Right ventricle myocardium superior (tissue), 1 donor: Measurements from ENCODE around the gene SLX4. TPM values are rescaled to one million over a fixed set of nuclear protein-coding genes. Genes with fewer than 3 reads are reported as not detected.

Experiments
- ATAC-seq: fragments of 200-7000 bp; cut with Tn5 transposase; one replicate; pipeline ENCODE4 v1.9.1; 2020; ENCODE audit warnings: mild to moderate bottlenecking; ENCODE audit not compliant: poor library complexity
- DNase-seq: peaks from one replicate; pipeline ENCODE4 v3.0.0-alpha.2; 2020
- intact Hi-C: fragments of 100-400 bp; cut with DNase I; formaldehyde crosslinking; loops from one replicate; pipeline ENCODE4 v1.11.2; 2022
- total RNA-seq: library from RNA; stranded (reverse); fragmentation: NEBNext Ultra II Directional; extraction: Animal tissue kit (Norgen Biotek cat#: 25700); gene quantifications from one replicate; pipeline ENCODE4 v1.2.1, GENCODE V29; 2021
- donor health status: DM: no; HTN: yes; CAD: no; lungs with severe emphysema.

The SLX4 gene
- total RNA-seq, 1 donor from 2014 or later: 3.2 TPM

DNA sequence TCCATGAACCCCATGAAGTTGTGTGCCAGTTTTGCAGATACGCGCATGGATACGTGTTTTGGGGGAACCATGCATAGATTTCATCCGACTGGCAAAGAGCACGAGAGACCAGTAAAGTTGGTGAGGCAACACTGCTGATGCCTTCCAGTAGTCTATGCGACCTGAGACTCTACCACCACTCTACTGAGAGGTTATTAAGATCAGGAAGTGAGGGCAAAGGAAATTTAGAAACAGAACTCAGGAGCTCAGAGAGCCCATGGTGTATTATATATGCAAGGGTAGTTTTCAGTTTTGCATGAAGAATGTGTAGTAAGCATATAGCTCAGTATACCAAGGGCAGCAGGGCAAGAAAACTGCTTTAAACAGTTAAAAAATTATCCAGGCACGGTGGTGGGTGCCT lies 4.2 kb downstream of the SLX4 start:
- intact Hi-C loops: no loop called here
- ATAC-seq: no peak
- no peak for DNase-seq

DNA sequence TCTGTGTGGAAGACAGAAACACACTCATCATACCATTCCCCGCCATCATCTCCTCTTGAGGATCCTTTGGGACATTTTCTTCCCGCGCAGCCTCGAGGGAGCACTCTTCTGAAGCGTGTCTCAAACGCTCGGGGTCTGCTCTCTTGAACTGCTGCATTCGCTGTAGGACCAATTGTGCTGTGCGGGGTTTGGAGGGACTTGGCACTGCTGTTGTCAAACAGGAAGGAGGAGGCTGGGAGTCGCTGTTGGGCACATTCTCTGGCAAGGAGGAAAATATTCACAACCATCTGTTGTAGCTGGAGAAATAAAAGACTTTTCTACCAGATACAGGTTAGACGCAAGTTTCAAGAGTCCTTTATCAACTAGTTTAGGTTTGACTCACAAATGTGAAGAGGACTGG lies 5.0 kb downstream of the SLX4 start:
- no peak for ATAC-seq
- DNase-seq: no peak
- intact Hi-C loops: no loop called here

DNA sequence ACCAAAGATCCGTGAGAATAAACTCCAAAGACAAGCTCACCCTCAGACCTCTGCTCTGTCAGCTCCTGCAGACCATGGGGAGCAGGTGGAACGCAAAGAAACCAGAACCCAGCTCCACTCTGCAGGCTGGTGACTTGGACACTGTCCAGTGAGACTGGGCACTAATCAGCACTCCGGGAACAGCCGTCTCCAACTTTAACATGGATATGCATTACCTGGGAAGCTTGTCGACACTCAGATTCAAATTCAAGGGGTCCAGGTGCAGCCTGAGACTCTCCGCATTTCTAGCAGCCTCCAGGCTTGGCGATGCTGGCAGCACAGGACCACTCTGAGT lies 9.1 kb downstream of the SLX4 start:
- DNase-seq (no peak), ATAC-seq (peak; percentile 69)
- intact Hi-C loops: no loop called here

DNA sequence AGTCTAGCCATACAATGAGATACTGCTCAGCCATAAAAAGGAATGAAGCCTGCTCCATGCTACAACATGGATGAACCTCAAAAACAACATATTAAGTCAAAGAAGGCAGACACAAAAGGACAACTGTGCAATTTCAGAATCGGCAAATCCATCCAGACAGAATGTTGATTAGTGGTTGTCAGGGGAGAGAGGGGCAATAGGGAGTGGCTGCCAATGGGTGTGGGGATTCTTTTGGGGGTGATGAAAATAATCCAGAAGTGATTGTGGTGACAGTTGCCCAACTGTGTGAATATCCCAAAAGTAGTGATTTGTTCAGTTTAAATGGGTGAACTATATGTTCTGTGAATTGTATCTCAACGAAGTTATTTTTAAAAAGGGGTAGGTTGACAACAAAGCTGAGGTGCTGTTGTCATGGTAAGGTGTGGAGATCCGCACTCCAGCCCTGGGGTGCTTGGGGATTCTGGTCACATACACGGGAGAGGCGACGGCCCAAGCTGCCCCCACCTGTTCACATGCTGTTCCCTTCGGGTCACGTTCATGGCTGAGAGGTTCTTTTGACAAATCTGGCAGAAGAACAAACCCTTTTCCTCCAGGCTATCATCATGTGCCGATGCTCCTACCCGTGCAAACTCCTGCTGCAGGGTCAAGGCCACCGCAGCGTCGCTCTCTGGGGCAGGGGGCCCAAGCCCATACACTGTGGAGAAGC lies 9.6 kb downstream of the SLX4 start:
- intact Hi-C loops: no loop called here
- no peak for DNase-seq
- peak; percentile 30 for ATAC-seq

DNA sequence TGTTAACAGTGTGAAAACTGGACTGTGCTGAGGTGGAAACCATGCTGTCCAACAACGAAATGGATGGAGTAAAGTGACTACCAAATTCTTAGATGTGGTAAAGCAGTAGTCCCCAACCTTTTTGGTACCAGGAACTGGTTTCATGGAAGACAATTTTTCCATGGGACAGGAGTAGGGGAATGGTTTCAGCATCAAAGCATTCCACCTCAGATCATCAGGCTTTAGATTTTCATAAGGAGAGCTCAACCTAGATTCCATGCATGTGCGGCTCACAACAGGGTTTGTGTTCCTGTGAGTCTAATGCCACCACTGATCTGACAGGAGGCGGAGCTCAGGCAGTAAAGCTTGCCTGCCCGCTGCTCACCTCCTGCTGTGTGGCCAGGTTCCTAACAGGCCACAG lies 11.5 kb downstream of the SLX4 start:
- no peak for ATAC-seq
- intact Hi-C loops: no loop called here
- no peak for DNase-seq

DNA sequence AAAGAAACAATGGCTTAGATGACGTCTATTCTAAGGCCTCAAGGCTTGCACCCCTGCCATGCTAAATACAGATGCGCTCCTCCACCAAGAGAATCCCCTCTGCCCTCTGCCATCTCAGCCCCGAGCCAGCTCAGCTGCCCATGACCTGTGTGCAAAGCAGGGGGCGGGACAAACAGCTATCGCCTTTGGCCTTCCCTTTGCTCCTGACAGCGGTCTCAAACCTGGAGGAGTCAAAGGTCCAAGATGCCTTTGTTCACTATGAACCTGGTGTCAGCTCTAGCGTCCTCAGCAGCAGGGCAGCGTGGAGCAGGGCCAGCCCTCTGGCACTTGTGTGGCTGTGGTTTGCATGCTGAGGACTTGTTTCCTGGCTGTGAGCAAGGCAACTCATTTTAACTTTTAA lies 12.3 kb downstream of the SLX4 start:
- ATAC-seq (no peak), DNase-seq (no peak)
- intact Hi-C loops: no loop called here

DNA sequence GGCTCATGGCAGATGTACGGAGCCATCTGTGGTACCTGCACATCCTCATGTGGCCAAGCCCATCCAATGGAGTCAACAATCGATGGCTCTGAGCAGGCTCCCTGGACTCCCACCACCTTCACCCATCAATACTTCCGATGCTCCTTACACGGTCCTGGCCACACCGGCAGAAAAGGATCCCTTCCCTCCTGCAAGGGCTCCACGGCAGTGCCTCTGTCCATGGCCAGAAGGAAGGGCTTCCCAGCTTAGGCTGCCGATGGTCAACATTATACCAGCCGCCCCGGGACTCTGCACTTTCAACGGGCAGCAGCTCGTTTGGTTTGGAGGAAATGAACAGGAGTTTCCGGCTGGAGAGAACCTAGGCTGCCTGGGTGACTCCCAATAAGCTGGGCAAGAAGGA lies 13.2 kb downstream of the SLX4 start:
- intact Hi-C loops: no loop called here
- ATAC-seq: no peak
- DNase-seq: no peak

DNA sequence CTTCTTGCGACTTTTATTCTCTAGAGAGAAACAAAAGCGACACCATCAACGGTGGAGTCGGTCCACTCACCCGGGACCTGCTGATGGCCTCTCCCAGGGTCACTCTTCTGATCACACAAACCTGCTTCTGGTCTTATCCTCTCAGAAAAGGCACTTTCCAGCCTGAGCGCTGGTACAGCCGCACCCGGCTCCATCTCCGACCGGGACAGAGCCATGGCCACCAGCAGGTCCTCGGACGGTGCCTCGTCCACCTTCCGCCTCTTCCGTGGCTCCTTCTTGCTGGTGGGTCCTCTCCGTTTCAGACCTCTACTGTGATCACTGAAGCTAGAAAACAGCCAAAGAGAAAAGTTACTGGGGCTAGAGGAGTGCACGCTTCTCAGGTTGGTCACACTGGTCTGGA lies 13.7 kb downstream of the SLX4 start:
- intact Hi-C loops: no loop called here
- ATAC-seq (no peak), DNase-seq (no peak)

DNA sequence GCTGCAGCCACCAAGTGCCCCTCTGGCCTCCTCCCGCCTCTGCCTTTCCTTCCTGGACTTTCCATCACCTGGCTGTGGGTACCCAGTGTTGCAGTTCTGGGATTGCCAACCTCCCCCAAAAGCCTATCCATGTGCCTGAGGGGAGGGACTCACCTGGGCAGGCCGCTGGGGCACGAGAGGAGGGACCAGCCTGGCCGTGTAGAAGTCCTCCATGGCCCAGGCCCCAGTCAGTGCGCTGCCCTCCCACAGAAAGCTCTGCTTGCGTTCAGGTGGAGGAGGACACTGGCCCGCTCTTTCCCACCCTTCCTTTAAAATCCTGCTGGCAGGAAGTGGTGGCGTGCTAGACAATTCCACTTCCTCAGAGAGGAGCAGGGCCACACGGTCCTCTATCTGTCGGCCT lies 14.2 kb downstream of the SLX4 start:
- no peak for DNase-seq
- intact Hi-C loops: no loop called here
- no peak for ATAC-seq

DNA sequence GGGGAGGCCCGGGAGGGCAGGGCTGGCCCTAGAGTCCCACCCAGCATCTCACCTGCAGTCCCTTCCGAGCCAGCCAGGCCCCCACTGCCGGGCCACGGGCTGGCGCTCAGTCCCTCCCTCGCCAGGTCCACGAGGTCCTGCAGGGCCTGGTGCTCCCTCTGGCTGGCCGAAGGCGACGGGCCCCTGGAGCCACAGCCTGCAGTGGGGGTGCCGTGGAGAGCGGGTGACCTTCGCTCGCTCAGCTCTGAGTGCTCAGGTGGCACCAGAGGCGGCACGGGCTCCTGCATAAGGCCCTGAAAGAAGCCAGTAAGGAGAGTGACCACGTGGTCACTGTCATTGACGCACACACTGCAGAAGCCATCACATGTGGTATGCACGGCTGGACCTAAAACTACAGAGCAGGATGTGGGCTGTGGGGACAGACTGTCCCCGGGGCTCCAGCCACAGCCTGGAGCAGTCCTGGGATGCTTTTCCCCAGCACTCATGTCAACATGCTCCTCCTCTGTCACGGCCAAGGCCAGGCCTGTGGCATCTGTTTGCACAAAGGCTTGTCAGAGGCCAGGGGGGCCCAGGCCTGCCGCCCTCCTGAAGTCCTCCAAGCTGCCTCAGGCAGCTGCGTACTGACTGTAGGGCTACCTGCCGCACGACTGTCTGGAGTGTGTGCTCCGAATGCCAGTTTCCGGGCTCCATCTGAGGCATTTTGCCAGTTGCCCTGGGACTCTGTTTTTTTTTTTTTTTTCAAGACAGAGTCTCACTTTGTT lies 15.1 kb downstream of the SLX4 start:
- DNase-seq: no peak

DNA sequence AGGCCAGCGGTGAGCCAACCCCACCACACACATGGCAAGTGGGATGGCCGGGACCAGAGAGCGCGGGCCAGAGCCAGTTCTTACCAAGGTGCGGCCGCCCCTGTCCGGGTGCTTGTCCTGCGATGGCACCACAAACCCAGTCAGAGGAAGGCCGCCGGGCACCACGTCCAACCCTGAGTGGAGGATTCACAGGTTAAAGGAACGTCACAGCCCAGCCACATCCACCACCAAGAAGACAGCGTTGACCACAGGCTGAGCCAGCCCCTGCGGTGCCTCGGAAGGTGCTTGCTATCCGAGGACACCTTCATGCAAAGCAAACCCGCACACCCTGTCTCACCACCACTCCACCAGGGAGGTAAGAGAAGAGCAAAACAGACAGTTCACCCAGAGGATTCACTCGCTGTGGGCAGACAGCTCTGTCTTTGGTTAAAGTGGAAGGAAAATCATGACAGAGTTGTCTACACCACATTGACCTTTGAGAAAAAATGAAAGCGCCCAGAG lies 15.8 kb downstream of the SLX4 start:
- ATAC-seq (no peak), DNase-seq (no peak)
- intact Hi-C loops: no loop called here

More for the DNA sequence above, 15.1 kb downstream of the SLX4 start:
- no peak for ATAC-seq
- intact Hi-C loops: no loop called here

DNA sequence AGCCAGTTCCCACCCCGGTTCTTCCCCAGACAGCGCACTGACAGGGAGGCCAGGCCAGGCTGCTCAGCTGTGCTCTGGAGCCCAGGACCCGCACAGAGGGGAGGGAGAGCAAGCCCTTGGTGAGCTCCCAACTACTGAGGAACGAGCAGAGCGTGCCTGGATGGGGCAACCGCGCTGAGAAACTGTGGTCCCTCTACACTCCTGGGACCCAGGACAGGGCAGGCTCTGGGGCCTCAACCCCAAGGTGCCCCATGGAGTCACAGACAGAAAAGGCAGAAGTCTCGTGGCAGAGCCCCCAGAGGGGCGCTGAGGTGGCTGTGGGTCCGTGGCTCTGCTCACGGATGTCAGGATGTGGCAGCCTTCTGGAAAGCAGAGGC lies 16.3 kb downstream of the SLX4 start:
- no peak for ATAC-seq
- intact Hi-C loops: no loop called here
- DNase-seq: no peak

DNA sequence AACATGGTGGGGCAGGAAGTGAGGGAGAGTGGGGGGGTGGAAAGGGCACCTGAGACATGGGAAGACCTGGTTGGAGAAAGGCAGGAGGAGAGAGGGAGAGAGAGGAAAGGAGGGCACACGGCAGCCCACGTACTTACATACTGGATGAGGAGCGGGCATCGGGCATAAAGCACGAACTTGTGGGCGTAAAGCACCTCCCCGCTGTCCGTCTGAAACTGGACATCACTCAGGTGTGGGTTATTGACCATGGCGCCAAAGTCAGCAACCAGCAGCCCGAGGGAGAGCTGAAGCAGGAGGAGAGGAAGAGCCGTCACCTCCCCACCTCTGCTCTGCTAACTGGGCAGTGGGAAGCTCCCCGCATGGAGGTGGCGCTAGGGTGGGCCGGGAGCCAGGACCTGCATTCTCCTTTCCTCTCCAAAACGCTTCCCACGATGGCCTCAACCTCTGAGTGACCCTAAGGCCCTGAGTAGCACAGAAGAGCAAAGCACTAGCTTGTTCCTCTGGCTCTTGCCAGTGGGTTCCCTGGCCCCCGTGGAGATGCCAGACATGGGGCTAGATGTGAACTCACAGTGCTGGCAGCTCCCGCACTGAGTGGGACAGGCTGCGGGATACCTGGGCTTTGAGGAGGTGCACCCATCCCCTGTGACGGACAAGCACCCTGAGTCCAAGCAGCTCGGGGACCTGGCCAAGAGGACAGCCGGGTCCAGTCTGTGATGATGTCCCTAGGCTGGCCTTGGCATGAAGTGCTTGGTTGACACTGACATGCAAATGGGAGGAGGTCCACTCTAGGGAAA lies 16.9 kb downstream of the SLX4 start:
- no peak for ATAC-seq
- no peak for DNase-seq
- intact Hi-C loops: no loop called here

DNA sequence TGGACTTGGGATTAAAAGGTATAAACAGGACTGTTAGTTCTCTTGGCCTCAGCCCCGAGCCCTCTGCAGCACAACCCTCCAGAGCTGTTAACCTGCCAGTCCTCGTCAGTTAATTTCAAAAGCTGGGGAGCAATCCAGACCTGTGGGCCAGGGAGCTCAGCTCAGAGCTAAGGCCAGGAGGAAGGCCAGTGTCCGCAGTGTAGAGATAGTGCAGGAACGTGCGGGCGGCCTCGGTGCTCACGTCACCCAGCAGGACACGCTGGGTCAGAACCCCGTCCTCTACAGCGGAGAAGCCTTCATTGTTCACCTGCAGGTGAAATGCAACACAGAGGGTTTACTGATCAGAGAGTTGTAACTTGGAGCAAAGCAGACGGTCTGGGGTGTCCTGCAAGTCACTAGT lies 18.8 kb downstream of the SLX4 start:
- intact Hi-C loops: no loop called here
- ATAC-seq (peak; percentile 76), DNase-seq (no peak)

DNA sequence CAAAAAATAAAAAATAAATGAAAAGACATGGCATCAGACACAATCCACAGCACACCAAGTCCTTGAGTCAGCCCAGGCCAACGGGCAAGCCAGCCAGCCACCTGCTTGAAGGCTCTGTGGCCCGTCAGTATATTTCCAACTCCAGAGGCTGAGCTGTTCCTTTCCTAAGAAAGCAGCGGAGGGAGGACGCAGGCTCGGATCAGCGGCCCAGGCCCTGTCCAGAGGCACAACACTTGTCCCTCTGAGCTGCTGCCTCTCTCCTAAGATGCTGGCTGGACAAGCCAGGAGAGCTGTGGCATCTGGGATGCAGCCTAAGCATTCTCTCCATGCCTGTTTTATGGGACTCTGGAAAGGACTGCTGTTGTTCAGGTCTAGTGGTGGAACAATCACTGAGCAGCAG lies 19.4 kb downstream of the SLX4 start:
- ATAC-seq (peak; percentile 20), DNase-seq (no peak)
- intact Hi-C loops: no loop called here

DNA sequence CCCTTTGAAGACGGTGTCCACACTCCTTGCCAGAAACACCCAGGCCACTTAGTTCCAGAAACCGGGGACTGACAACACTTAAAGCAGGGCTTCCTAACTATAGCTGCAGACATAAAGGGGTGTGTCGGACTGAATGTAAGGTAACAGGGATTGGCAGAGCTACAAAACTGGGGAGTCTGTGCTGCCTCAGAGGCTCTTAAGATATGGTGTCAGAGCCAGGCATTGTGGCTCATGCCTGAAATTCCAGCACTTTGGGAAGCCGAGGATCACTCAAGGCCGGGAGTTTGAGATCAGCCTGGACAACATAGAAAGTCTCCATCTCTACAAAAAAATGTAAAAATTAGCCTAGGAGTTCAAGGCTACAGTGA lies 20.0 kb downstream of the SLX4 start:
- DNase-seq (no peak), ATAC-seq (peak; percentile 77)
- intact Hi-C loops: no loop called here

DNA sequence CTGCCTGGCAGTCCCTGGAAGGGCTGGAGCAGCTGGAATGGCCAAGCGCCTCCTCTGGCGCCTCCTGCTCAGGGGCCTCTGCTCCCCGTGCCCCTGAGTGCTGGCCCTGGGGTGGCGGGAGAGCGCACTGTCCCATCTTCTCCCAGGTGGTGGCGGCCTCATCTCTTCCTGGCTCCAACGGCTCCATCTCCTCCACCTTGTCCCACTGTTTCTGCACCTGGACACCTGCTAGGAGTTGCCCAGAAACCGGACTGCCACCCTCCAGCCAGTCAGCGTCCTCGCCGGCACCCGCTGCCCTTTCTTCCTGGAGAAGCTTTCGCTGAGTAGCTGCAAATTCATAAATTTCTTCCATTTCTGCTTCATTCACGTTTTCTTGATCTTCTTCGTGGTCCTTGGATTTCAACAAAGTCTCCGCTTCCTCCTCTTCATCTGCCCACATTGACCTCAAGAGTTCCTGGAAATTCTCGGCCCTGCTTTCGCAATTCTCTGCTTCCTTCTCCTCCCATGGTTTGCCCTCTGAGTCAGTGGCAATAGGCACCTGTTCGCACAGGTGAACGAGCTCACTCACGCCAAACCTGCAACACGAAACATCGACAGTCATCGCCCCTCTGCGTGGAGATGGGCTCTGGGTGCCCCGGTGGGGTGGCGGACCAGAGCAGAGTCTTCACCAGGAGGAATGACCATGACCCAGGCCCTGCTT lies 20.5 kb downstream of the SLX4 start:
- ATAC-seq (peak; percentile 3), DNase-seq (no peak)
- intact Hi-C loops: no loop called here

DNA sequence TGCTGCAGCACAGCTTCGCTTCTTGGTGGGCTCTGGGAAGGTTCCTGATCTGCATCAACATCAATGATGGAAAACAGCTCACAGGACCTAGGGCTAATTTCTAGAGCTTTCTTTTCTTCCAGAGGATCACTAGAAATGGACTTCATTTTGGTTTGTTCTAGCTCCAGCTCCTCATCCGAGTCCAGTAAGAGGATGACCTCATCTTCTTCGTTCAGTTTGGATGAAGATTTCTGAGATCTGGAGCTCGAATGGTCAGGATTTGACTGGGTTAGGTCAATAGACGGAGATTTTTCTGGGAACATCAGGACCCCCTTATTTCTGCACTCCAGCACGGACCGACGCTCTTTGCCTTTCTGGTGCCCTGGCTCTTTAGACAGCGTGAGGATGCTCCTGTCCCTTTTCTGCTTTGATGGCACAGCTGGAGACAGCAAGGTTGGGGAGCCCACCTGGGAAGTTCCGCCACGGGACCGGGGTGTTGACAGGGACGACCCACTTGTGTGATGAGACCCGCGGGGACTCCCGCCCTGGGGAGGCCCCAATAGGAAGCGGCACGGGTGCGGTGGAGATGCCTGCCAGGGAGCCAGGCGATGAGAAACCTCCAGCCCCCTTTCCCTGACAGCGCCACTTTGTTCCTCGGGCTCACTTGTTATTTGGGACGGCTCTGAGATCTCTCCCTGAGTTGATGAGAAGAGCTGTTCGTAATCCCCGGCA lies 21.3 kb downstream of the SLX4 start:
- ATAC-seq: no peak
- intact Hi-C loops: no loop called here
- DNase-seq: no peak

DNA sequence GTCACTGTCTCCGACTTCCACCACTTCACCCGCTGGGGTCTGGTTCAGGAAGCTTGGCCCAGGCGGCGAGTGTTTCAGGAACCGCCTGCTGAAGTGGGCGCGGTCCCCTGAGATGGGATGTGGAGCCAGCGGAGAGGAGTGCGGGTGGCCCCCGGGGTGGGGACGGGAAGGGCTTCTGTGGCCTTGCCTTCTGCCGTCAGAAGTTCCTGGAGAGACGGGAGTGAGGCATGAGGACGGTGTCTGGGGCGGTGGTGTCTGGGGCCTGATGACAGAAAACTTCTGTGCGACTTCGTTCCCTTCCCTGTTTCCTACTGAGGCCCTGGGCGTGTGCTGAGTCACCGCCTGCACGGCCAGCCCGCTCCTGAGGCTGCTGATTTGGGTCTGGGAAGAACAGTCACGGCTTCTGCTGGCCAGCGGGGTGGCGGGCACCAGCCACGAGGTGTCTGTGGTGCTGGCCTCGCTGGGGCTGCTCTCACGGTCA lies 21.9 kb downstream of the SLX4 start:
- no peak for DNase-seq
- intact Hi-C loops: no loop called here
- no peak for ATAC-seq
